CD14-positive monocyte (primary cell): ENCODE results near the gene RUFY1. TPM values are rescaled to one million over a fixed set of nuclear protein-coding genes. Genes with fewer than 3 reads are reported as not detected.
"Not testable (repeated sequence)": the region's sequence is repeated elsewhere in the genome, so short reads cannot be mapped to it uniquely, and the experiment has no call there.

Experiments
- DNase-seq, 3 donors: peaks; one replicate each; pipeline ENCODE4 v3.0.0-alpha.2; 2011 to 2022
- H2AFZ ChIP-seq: 2 replicates; pipeline ENCODE4 v1.6.0; 2012; ENCODE audit warnings: mild to moderate bottlenecking, low read depth, low read length, inconsistent platforms; ENCODE audit not compliant: insufficient read depth, poor library complexity, severe bottlenecking
- H3K27ac ChIP-seq, 2 donors: 1 replicate in 1 of 2; 2 replicates in 1 of 2; pipeline ENCODE4 v1.5.1; 2012 to 2013; ENCODE audit warnings: low read length in 2 of 2, control low read depth in 1 of 2, inconsistent platforms in 1 of 2, low read depth in 1 of 2, mild to moderate bottlenecking in 1 of 2
- H3K27me3 ChIP-seq, 2 donors: one replicate each; pipeline versions ENCODE4 v1.6.0 to v1.6.1; 2011 to 2013; ENCODE audit warnings: low read length in 2 of 2; ENCODE audit not compliant: control insufficient read depth in 2 of 2, insufficient read depth in 2 of 2
- H3K36me3 ChIP-seq, 2 donors: replicated peaks in 1 of 2; 1 replicate in 1 of 2; 2 replicates in 1 of 2; pipeline versions ENCODE4 v1.5.1 to v1.6.1; 2012 to 2013; ENCODE audit warnings: low read length in 2 of 2, control low read depth in 1 of 2, inconsistent platforms in 1 of 2, mild to moderate bottlenecking in 1 of 2; ENCODE audit not compliant: insufficient read depth in 2 of 2, control insufficient read depth in 1 of 2
- H3K4me1 ChIP-seq, 2 donors: 1 replicate in 1 of 2; 2 replicates in 1 of 2; pipeline versions ENCODE4 v1.5.1 to v1.6.1; 2012 to 2013; ENCODE audit warnings: low read length in 2 of 2, control low read depth in 1 of 2, inconsistent platforms in 1 of 2, mild to moderate bottlenecking in 1 of 2, moderate library complexity in 1 of 2; ENCODE audit not compliant: insufficient read depth in 2 of 2, control insufficient read depth in 1 of 2
- H3K4me2 ChIP-seq: replicated peaks from 2 replicates; pipeline ENCODE3; 2012; ENCODE audit warnings: low read length, moderate library complexity, mild to moderate bottlenecking; ENCODE audit not compliant: poor library complexity, severe bottlenecking; ENCODE audit errors: extremely low read depth
- H3K4me3 ChIP-seq, 3 experiments: fragments of 200-600 bp in 1 of 3; sonication (generic) in 1 of 3; replicated peaks in 1 of 3; 1 replicate in 2 of 3; 2 replicates in 1 of 3; pipeline ENCODE4 v1.5.1; 2011 to 2013; ENCODE audit warnings: low read length in 3 of 3, mild to moderate bottlenecking in 3 of 3, control low read depth in 2 of 3, low read depth in 2 of 3, inconsistent platforms in 1 of 3, moderate library complexity in 1 of 3
- H3K79me2 ChIP-seq: 2 replicates; pipeline ENCODE4 v1.6.0; 2012; ENCODE audit warnings: mild to moderate bottlenecking, control low read depth, inconsistent platforms, low read length, moderate library complexity; ENCODE audit not compliant: insufficient read depth
- H3K9ac ChIP-seq: 2 replicates; pipeline ENCODE4 v1.6.0; 2017; ENCODE audit warnings: low read length, mild to moderate bottlenecking; ENCODE audit not compliant: insufficient read depth, poor library complexity, severe bottlenecking
- H3K9me3 ChIP-seq, 2 donors: replicated peaks in 1 of 2; 1 replicate in 1 of 2; 2 replicates in 1 of 2; pipeline versions ENCODE4 v1.5.1 to v1.6.1; 2012 to 2013; ENCODE audit warnings: low read length in 2 of 2, control low read depth in 1 of 2; ENCODE audit not compliant: control insufficient read depth in 1 of 2, insufficient read depth in 1 of 2
- H4K20me1 ChIP-seq: 2 replicates; pipeline ENCODE4 v1.6.0; 2012; ENCODE audit warnings: mild to moderate bottlenecking, low read length, control low read depth, moderate library complexity; ENCODE audit not compliant: insufficient read depth
- H3K27ac Mint-ChIP-seq, 7 donors: one replicate each; pipeline ENCODE4 v1.8.0; 2020; ENCODE audit warnings: mild to moderate bottlenecking in 7 of 7, mixed read lengths in 7 of 7, moderate library complexity in 6 of 7, inconsistent platforms in 2 of 7
- H3K27me3 Mint-ChIP-seq, 3 donors: one replicate each; pipeline ENCODE4 v1.8.0; 2021 to 2022; ENCODE audit warnings: low read depth in 3 of 3, mild to moderate bottlenecking in 3 of 3, mixed read lengths in 3 of 3, moderate library complexity in 3 of 3, inconsistent platforms in 1 of 3
- H3K36me3 Mint-ChIP-seq, 2 donors: one replicate each; pipeline ENCODE4 v1.8.0; 2020; ENCODE audit warnings: mixed read lengths in 2 of 2, inconsistent platforms in 1 of 2, mild to moderate bottlenecking in 1 of 2
- H3K4me1 Mint-ChIP-seq: one replicate; pipeline ENCODE4 v1.8.0; 2020; ENCODE audit warnings: mild to moderate bottlenecking, mixed read lengths
- H3K4me3 Mint-ChIP-seq, 2 donors: one replicate each; pipeline ENCODE4 v1.8.0; 2020; ENCODE audit warnings: mild to moderate bottlenecking in 2 of 2, mixed read lengths in 2 of 2, moderate library complexity in 1 of 2
- H3K9me3 Mint-ChIP-seq, 7 donors: one replicate each; pipeline ENCODE4 v1.8.0; 2020 to 2022; ENCODE audit warnings: mixed read lengths in 7 of 7, mild to moderate bottlenecking in 6 of 7, moderate library complexity in 6 of 7, inconsistent platforms in 2 of 7
- CTCF ChIP-seq: fragments of 200-600 bp; IDR thresholded peaks from one replicate; pipeline ENCODE4 v1.8.0; 2022; ENCODE audit warnings: antibody characterized with exemption, mild to moderate bottlenecking
- WGBS: methylation state at CpG from one replicate; pipeline ENCODE4 v1.1.5; 2013; ENCODE audit warnings: missing lambda C conversion rate; ENCODE audit not compliant: insufficient coverage; 5-methylcytosine and 5-hydroxymethylcytosine counted together
- intact Hi-C, 2 donors: fragments of 100-400 bp; cut with micrococcal nuclease; formaldehyde crosslinking; loops; one replicate each; pipeline versions ENCODE4 v1.15.0 to v1.15.1; 2023
- polyA plus RNA-seq, 3 donors: library from polyadenylated mRNA; depleted of rRNA in 1 of 3; unstranded in 2 of 3; stranded (reverse) in 1 of 3; fragments of 300-500 nt in 2 of 3; fragments of >200 nt in 1 of 3; fragmentation: Illumina TruSeq in 2 of 3; gene quantifications; 1 replicate in 2 of 3; 2 replicates in 1 of 3; pipeline ENCODE4 v1.2.3, GENCODE V29; 2012 to 2021

The RUFY1 gene
- polyA plus RNA-seq, 3 donors = 26.9 to 29.3 (median 28.8) TPM

GRCh38 chr5:179522107-179522506 is 28.2 kb upstream of the RUFY1 start:
- H3K36me3 Mint-ChIP-seq, intact Hi-C loops, H3K79me2 ChIP-seq, H4K20me1 ChIP-seq, H2AFZ ChIP-seq, H3K9me3 Mint-ChIP-seq, H3K27me3 Mint-ChIP-seq, DNase-seq, H3K27ac Mint-ChIP-seq, H3K4me1 Mint-ChIP-seq, H3K4me3 Mint-ChIP-seq, H3K4me2 ChIP-seq, H3K4me3 ChIP-seq, H3K27ac ChIP-seq, H3K9me3 ChIP-seq, H3K9ac ChIP-seq, H3K27me3 ChIP-seq, H3K36me3 ChIP-seq, H3K4me1 ChIP-seq: not testable (repeated sequence)
- 88% methylated on average over 3 of the region's 5 CpGs for WGBS

- TF ChIP-seq CTCF = no peak
- no peak for DNase-seq
- Mint-ChIP-seq H3K27ac (no peak overlapping the region), H3K9me3 (peaks cover 0 to 10% (median 0%) of the 10 kb centered on the region in 7 donors), H3K36me3 (no peaks in the 10 kb centered on the region), H3K4me3 (no peak overlapping the region), H3K4me1 (peaks cover 22% of the 10 kb centered on the region), H3K27me3 (peaks cover 3 to 6% (median 4%) of the 10 kb centered on the region in 3 donors)
- Histone ChIP-seq H3K4me3 (no peak overlapping the region), H3K27me3 (no peaks in the 10 kb centered on the region), H3K4me2 (no peak overlapping the region), H2AFZ (no peak overlapping the region), H3K9me3 (no peaks in the 10 kb centered on the region), H3K79me2 (no peaks in the 10 kb centered on the region), H4K20me1 (no peaks in the 10 kb centered on the region), H3K27ac (no peak overlapping the region), H3K4me1 (peaks cover 10 to 13% of the 10 kb centered on the region in 2 donors), H3K36me3 (no peaks in the 10 kb centered on the region), H3K9ac (no peak overlapping the region)
- WGBS = no CpG with 5 or more reads among the region's 1 CpG
- intact Hi-C loops = no loop called here
Measured at GRCh38 chr5:179526978-179527377, 23.4 kb upstream of the RUFY1 start.
